Measurements from ENCODE around the gene TFDP1. TPM values are rescaled to one million over a fixed set of nuclear protein-coding genes. Genes with fewer than 3 reads are reported as not detected.

Gene TFDP1
- total RNA-seq, 2 experiments from 2014 or later: 87.9 to 119 TPM

DNA sequence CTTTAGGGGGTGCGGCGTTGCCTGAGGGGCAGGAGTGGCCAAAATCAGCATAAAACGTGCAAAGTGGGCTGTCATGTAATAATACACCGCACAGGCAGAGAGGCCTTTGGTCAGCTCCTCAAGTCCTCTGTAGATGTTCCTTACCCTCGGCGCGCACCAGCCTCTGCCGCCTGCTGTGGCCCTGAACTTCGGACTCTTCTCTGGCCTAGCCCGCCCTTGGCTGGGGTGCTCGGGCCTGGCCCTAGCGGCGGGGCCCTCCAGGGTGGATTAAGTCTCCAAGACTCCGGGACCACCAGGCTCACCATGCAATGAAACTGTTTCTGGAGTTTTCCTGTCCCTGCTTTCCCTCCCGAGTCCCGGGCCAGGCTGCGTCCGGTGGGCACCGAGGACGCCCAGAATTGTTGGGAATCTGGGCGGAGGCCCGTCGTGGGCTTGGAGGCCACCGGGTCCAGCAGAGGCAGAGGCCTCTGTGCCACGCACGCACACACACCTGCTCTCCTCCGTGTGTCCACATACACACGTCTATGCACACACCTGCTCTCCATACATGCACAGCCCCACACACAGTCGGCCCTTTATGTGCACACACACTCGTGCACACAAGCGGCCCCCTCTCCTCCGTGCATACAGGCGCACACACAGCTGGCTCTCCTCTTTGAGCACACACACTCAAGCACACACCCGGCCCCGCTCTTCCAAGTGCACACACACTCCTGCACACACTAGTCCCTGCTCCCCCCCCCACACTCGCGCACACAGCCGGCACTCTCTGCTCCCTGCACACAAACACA, 1.5 kb upstream of the TFDP1 start:
- no peaks in the 10 kb centered on the region for H3K9me2 ChIP-seq (ENCODE audit: insufficient read depth, low read length)
- H2AFZ ChIP-seq (ENCODE audit: low read length): no peak overlapping the region
- ChIA-PET CTCF (ENCODE audit: unreplicated experiment) (interaction anchor here (0.6 kb wide), 1 partner anchor 20 kb away, joined by 3 read pairs; no protein-coding TSS in a partner anchor), POLR2A (no interaction called here)
- peaks cover 23% of the 10 kb centered on the region for H3K36me3 ChIP-seq (ENCODE audit: insufficient read depth, low read length)
- H3K79me2 ChIP-seq (ENCODE audit: insufficient read depth, low read depth, low read length): peaks cover 28% of the 10 kb centered on the region
- intact Hi-C loops (cut with micrococcal nuclease; ENCODE audit: unreplicated experiment): loop anchor here (10.0 kb wide), 1 partner anchor 378 kb away; the partner anchor contains the start of genes CUL4A and PCID2
- BruUV-seq (replicated peaks): no TSS peak
- DNase-seq (ENCODE audit: low spot score): no peak
- TF ChIP-seq EZH2phosphoT487 (IDR thresholded peaks at IDR 0.05; ENCODE audit: borderline replicate concordance, low read depth, low read length): no peak
- no peak for TF ChIP-seq CTCF (conservative IDR thresholded peaks at IDR 0.05; ENCODE audit: low read length)
- H3K4me1 ChIP-seq (ENCODE audit: insufficient read depth, low read length, poor library complexity, severe bottlenecking): peaks cover 14% of the 10 kb centered on the region
- no peak overlapping the region; the same call in 1 of the 2 replicates for H3K4me2 ChIP-seq (ENCODE audit: low read length)
- H3K27ac ChIP-seq (ENCODE audit: low read depth, low read length, poor library complexity, severe bottlenecking): no peak overlapping the region
- no peaks in the 10 kb centered on the region for H4K20me1 ChIP-seq (ENCODE audit: insufficient read depth, low read length)
- H3K4me3 ChIP-seq (ENCODE audit: low read depth, low read length, poor library complexity, severe bottlenecking): no peak overlapping the region
- H3K9me3 ChIP-seq (ENCODE audit: low read length): no peaks in the 10 kb centered on the region

GRCh38 chr13:113584870-113585671, 518 bp downstream of the TFDP1 start:
- TF ChIP-seq EZH2phosphoT487 (IDR thresholded peaks at IDR 0.05; ENCODE audit: borderline replicate concordance, low read depth, low read length) (no peak), CTCF (conservative IDR thresholded peaks at IDR 0.05; ENCODE audit: low read length) (no peak)
- Histone ChIP-seq H3K9me3 (ENCODE audit: low read length) (no peaks in the 10 kb centered on the region), H3K4me1 (ENCODE audit: insufficient read depth, low read length, poor library complexity, severe bottlenecking) (peaks cover 14% of the 10 kb centered on the region), H3K9me2 (ENCODE audit: insufficient read depth, low read length) (no peaks in the 10 kb centered on the region), H3K27ac (ENCODE audit: low read depth, low read length, poor library complexity, severe bottlenecking) (peak overlapping the region; percentile 45), H4K20me1 (ENCODE audit: insufficient read depth, low read length) (no peaks in the 10 kb centered on the region), H3K4me3 (ENCODE audit: low read depth, low read length, poor library complexity, severe bottlenecking) (peak overlapping the region; percentile 90), H3K36me3 (ENCODE audit: insufficient read depth, low read length) (peaks cover 43% of the 10 kb centered on the region), H3K79me2 (ENCODE audit: insufficient read depth, low read depth, low read length) (peaks cover 46% of the 10 kb centered on the region), H2AFZ (ENCODE audit: low read length) (no peak overlapping the region), H3K4me2 (ENCODE audit: low read length) (peak overlapping the region; percentile 80)
- ChIA-PET POLR2A (no interaction called here), CTCF (ENCODE audit: unreplicated experiment) (no interaction called here)
- intact Hi-C loops (cut with micrococcal nuclease; ENCODE audit: unreplicated experiment): loop anchor here (10.0 kb wide), 1 partner anchor 380 kb away; the partner anchor contains the start of genes CUL4A and PCID2
- peak; percentile 36 for DNase-seq (ENCODE audit: low spot score)
- no TSS peak for BruUV-seq (replicated peaks)
